IMR-90 (cell line): ENCODE results near the gene MTHFD2. TPM values are rescaled to one million over a fixed set of nuclear protein-coding genes. Genes with fewer than 3 reads are reported as not detected.

Experiments used
- ATAC-seq: fragments of 200-7000 bp; cut with Tn5 transposase; 2 replicates; pipeline ENCODE4 v1.9.1; 2020; ENCODE audit warnings: low read depth, mild to moderate bottlenecking, moderate library complexity
- BruUV-seq: library from RNA; stranded (reverse); fragments of 400-500 nt; replicated peaks from 2 replicates; lab custom pipeline; 2021; lab: Mats Ljungman, UMichigan
- CTCF ChIA-PET: fragments of 300-600 bp; formaldehyde crosslinking; extraction: SDS; loops from one replicate; lab custom pipeline; 2021; ENCODE audit warnings: antibody characterized with exemption; lab: Yijun Ruan, JAX
- POLR2A ChIA-PET: fragments of 300-600 bp; sonication (Branson Sonifier 250); formaldehyde crosslinking; loops from one replicate; lab custom pipeline; 2022; ENCODE audit warnings: antibody characterized with exemption; ENCODE audit not compliant: unreplicated experiment; lab: Charles Lee
- DNase-seq: peaks from one replicate; pipeline ENCODE4 v3.0.0; 2013
- H2AFZ ChIP-seq: replicated peaks from 2 replicates; pipeline ENCODE3; 2013; ENCODE audit warnings: low read length, mild to moderate bottlenecking; ENCODE audit not compliant: poor library complexity
- H2AK5ac ChIP-seq: 2 replicates; pipeline ENCODE4 v1.6.1; 2013; ENCODE audit warnings: low read depth, low read length, inconsistent platforms
- H2AK9ac ChIP-seq: replicated peaks from 2 replicates; pipeline ENCODE3; 2013; ENCODE audit warnings: mild to moderate bottlenecking, low read depth, low read length, moderate library complexity; ENCODE audit not compliant: poor library complexity
- H2BK120ac ChIP-seq: 2 replicates; pipeline ENCODE4 v1.6.1; 2013; ENCODE audit warnings: low read depth, low read length, inconsistent platforms
- H2BK15ac ChIP-seq: 3 replicates; pipeline ENCODE4 v1.6.1; 2013; ENCODE audit warnings: low read depth, low read length, inconsistent platforms
- H2BK20ac ChIP-seq: 2 replicates; pipeline ENCODE4 v1.6.1; 2013; ENCODE audit warnings: low read depth, mild to moderate bottlenecking, inconsistent platforms, low read length, moderate library complexity
- H2BK5ac ChIP-seq: 2 replicates; pipeline ENCODE4 v1.6.1; 2013; ENCODE audit warnings: mild to moderate bottlenecking, low read depth, low read length, inconsistent platforms; ENCODE audit not compliant: poor library complexity, severe bottlenecking
- H3K14ac ChIP-seq: replicated peaks from 2 replicates; pipeline ENCODE4 v1.6.1; 2013; ENCODE audit warnings: low read depth, low read length, inconsistent platforms
- H3K18ac ChIP-seq: 2 replicates; pipeline ENCODE4 v1.6.1; 2013; ENCODE audit warnings: low read depth, low read length, control low read depth
- H3K23ac ChIP-seq: 2 replicates; pipeline ENCODE4 v1.6.1; 2013; ENCODE audit warnings: low read depth, low read length, inconsistent platforms
- H3K27ac ChIP-seq: 2 replicates; pipeline ENCODE4 v1.5.1; 2013; ENCODE audit warnings: mild to moderate bottlenecking, control low read depth, low read length; ENCODE audit not compliant: insufficient read depth
- H3K27me3 ChIP-seq: 2 replicates; pipeline ENCODE4 v1.6.1; 2013; ENCODE audit warnings: low read length; ENCODE audit not compliant: control insufficient read depth, insufficient read depth
- H3K36me3 ChIP-seq: 2 replicates; pipeline ENCODE4 v1.6.1; 2013; ENCODE audit warnings: low read length, mixed read lengths; ENCODE audit not compliant: control insufficient read depth, insufficient read depth
- H3K4ac ChIP-seq: 2 replicates; pipeline ENCODE4 v1.6.1; 2013; ENCODE audit warnings: low read depth, low read length, inconsistent platforms
- H3K4me1 ChIP-seq: 2 replicates; pipeline ENCODE4 v1.6.1; 2013; ENCODE audit warnings: low read length, mixed read lengths; ENCODE audit not compliant: control insufficient read depth, insufficient read depth
- H3K4me2 ChIP-seq: 2 replicates; pipeline ENCODE4 v1.6.1; 2013; ENCODE audit warnings: low read depth, mild to moderate bottlenecking, control low read depth, low read length, moderate library complexity
- H3K4me3 ChIP-seq: 2 replicates; pipeline ENCODE4 v1.5.1; 2013; ENCODE audit warnings: low read depth, mild to moderate bottlenecking, control low read depth, low read length, moderate library complexity; ENCODE audit not compliant: insufficient read depth
- H3K56ac ChIP-seq: 2 replicates; pipeline ENCODE4 v1.6.1; 2013; ENCODE audit warnings: low read length, inconsistent platforms; ENCODE audit not compliant: insufficient read depth; ENCODE audit errors: extremely low read depth
- H3K79me1 ChIP-seq, 2 experiments: 2 replicates each; pipeline ENCODE4 v1.6.1; 2013; ENCODE audit warnings: low read length in 2 of 2, inconsistent platforms in 1 of 2, low read depth in 1 of 2
- H3K9ac ChIP-seq: 2 replicates; pipeline ENCODE4 v1.6.1; 2013; ENCODE audit warnings: low read depth, low read length, control low read depth
- H3K9me1 ChIP-seq: 2 replicates; pipeline ENCODE4 v1.6.1; 2013; ENCODE audit warnings: low read length, inconsistent platforms; ENCODE audit not compliant: insufficient read depth
- H3K9me3 ChIP-seq: 2 replicates; pipeline ENCODE4 v1.6.1; 2013; ENCODE audit warnings: low read length; ENCODE audit not compliant: control insufficient read depth, insufficient read depth
- H4K20me1 ChIP-seq: 2 replicates; pipeline ENCODE4 v1.6.1; 2013; ENCODE audit warnings: low read length, inconsistent platforms; ENCODE audit not compliant: insufficient read depth
- H4K5ac ChIP-seq: 2 replicates; pipeline ENCODE4 v1.6.1; 2013; ENCODE audit warnings: mild to moderate bottlenecking, low read depth, low read length, control low read depth
- H4K8ac ChIP-seq, 2 experiments: 2 replicates each; pipeline ENCODE4 v1.6.1; 2013; ENCODE audit warnings: low read depth in 2 of 2, low read length in 2 of 2, control low read depth in 1 of 2, inconsistent platforms in 1 of 2
- H4K91ac ChIP-seq: 2 replicates; pipeline ENCODE4 v1.6.1; 2013; ENCODE audit warnings: low read depth, low read length, inconsistent platforms; ENCODE audit not compliant: insufficient read depth
- CHD1 ChIP-seq: IDR thresholded peaks from 2 replicates; pipeline ENCODE4 v1.6.1; 2012; ENCODE audit warnings: low read depth, low read length, improper control_type of control experiment
- CTCF ChIP-seq: conservative IDR thresholded peaks from 2 replicates; pipeline ENCODE4 v1.5.1; 2012; ENCODE audit warnings: mild to moderate bottlenecking, low read depth, low read length, improper control_type of control experiment
- POLR2A ChIP-seq: IDR thresholded peaks from 2 replicates; pipeline ENCODE4 v1.6.1; 2012; ENCODE audit warnings: mild to moderate bottlenecking, low read depth, low read length
- RFX5 ChIP-seq: IDR thresholded peaks from 2 replicates; pipeline ENCODE4 v1.8.0; 2012; ENCODE audit warnings: low read depth, mild to moderate bottlenecking, low read length, moderate library complexity
- WGBS, 2 experiments: methylation state at CpG; one replicate each; pipeline versions ENCODE4 v1.1.5 to v1.1.7; 2013; ENCODE audit warnings: missing lambda C conversion rate in 2 of 2; ENCODE audit not compliant: insufficient read length in 1 of 2; ENCODE audit errors: extremely low coverage in 2 of 2; 5-methylcytosine and 5-hydroxymethylcytosine counted together
- dilution Hi-C: fragments of 300-500 bp; cut with HindIII; formaldehyde crosslinking; loops from one replicate; pipeline ENCODE4 v1.14.3; 2018; ENCODE audit warnings: low sequenced_read_pairs; ENCODE audit not compliant: unreplicated experiment
- in situ Hi-C: fragments of 300-500 bp; cut with MboI; formaldehyde crosslinking; loops from 3 replicates; pipeline ENCODE4 v1.14.3; 2019; ENCODE audit warnings: low sequenced_read_pairs, inconsistent platforms, mixed read lengths
- intact Hi-C: fragments of 100-400 bp; cut with micrococcal nuclease; formaldehyde crosslinking; loops from 2 replicates; pipeline ENCODE4 v1.10.0; 2022
- polyA plus RNA-seq, 3 experiments: library from polyadenylated mRNA; depleted of rRNA; stranded (reverse); fragments of >200 nt; gene quantifications; 2 replicates each; pipeline ENCODE4 v1.2.3, GENCODE V29; 2012; ENCODE audit warnings: low replicate concordance in 1 of 3
- total RNA-seq: library from RNA; depleted of rRNA; stranded (reverse); fragments of >200 nt; gene quantifications from 2 replicates; pipeline ENCODE4 v1.2.3, GENCODE V29; 2012

Gene MTHFD2
- total and polyA plus RNA-seq, 2 of the 4 experiments (the other 2 are of a cell fraction), result 66.8 to 122 TPM

GRCh38 chr2:74252036-74252435 is 53.6 kb downstream of the MTHFD2 start:
- no peak overlapping the region for H3K56ac ChIP-seq
- no peak overlapping the region for H3K14ac ChIP-seq
- H3K23ac ChIP-seq, result no peak overlapping the region
- intact Hi-C loops, result loop anchor here (5.0 kb wide), 1 partner anchor 325 kb away; no protein-coding TSS in a partner anchor
- H2AFZ ChIP-seq, result no peak overlapping the region
- H2BK20ac ChIP-seq, result no peak overlapping the region
- H3K79me1 ChIP-seq, result no peaks in the 10 kb centered on the region
- no peak overlapping the region for H4K91ac ChIP-seq
- no peak overlapping the region for H2AK5ac ChIP-seq
- CTCF ChIA-PET, result no interaction called here
- H3K18ac ChIP-seq, result no peak overlapping the region
- no peak for TF ChIP-seq CTCF
- TF ChIP-seq POLR2A, result no peak
- TF ChIP-seq CHD1, result no peak
- TF ChIP-seq RFX5, result no peak
- no peak overlapping the region for H3K4me3 ChIP-seq
- ATAC-seq (no peak), DNase-seq (no peak)
- dilution Hi-C loops, result no loop called here
- H4K8ac ChIP-seq, result no peak overlapping the region
- POLR2A ChIA-PET, result no interaction called here
- no peak overlapping the region for H3K4ac ChIP-seq
- in situ Hi-C loops, result loop anchor here (5.0 kb wide), 1 partner anchor 85 kb away; no protein-coding TSS in a partner anchor
- no peak overlapping the region for H3K4me2 ChIP-seq
- no peak overlapping the region for H2BK15ac ChIP-seq
- H2BK120ac ChIP-seq, result no peak overlapping the region
- no peaks in the 10 kb centered on the region for H3K36me3 ChIP-seq
- H3K27ac ChIP-seq, result no peak overlapping the region
- 45% methylated on average over 4 of the region's 10 CpGs; no CpG with 5 or more reads in 1 of the 2 experiments for WGBS, 2 experiments
- peaks cover 33% of the 10 kb centered on the region; the same call in 1 of the 2 replicates for H3K27me3 ChIP-seq
- H3K9me3 ChIP-seq, result no peaks in the 10 kb centered on the region
- H4K5ac ChIP-seq, result no peak overlapping the region
- no peaks in the 10 kb centered on the region for H4K20me1 ChIP-seq
- H3K9ac ChIP-seq, result no peak overlapping the region
- H3K9me1 ChIP-seq, result no peaks in the 10 kb centered on the region
- H2BK5ac ChIP-seq, result no peak overlapping the region
- BruUV-seq, result no TSS peak
- no peak overlapping the region for H2AK9ac ChIP-seq
- no peaks in the 10 kb centered on the region for H3K4me1 ChIP-seq
